GM23338 (cell line): ENCODE measurements around the gene PDIK1L. TPM values are rescaled to one million over a fixed set of nuclear protein-coding genes. Genes with fewer than 3 reads are reported as not detected.

ENCODE experiments used
- ATAC-seq: fragments of 200-7000 bp; cut with Tn5 transposase; 3 replicates; pipeline ENCODE4 v1.9.1; 2020
- DNase-seq: peaks from one replicate; pipeline ENCODE4 v3.0.0-alpha.2; 2015; ENCODE audit warnings: low spot score
- H2AFZ ChIP-seq: fragments of 200-600 bp; sonication (generic); 2 replicates; pipeline ENCODE4 v1.8.0; 2016; ENCODE audit warnings: antibody characterized with exemption, mild to moderate bottlenecking, moderate library complexity
- H3F3A ChIP-seq: fragments of 200-600 bp; sonication (generic); replicated peaks from 2 replicates; pipeline ENCODE4 v1.8.0; 2017; ENCODE audit warnings: antibody characterized with exemption, mixed run types, low read depth
- H3K27ac ChIP-seq: fragments of 200-600 bp; sonication (generic); 2 replicates; pipeline ENCODE4 v1.6.1; 2016; ENCODE audit warnings: low read depth
- H3K27me3 ChIP-seq: fragments of 200-600 bp; sonication (generic); 2 replicates; pipeline ENCODE4 v1.8.0; 2016; ENCODE audit warnings: mild to moderate bottlenecking, mixed run types, moderate library complexity; ENCODE audit not compliant: insufficient read depth
- H3K36me3 ChIP-seq: fragments of 200-600 bp; sonication (generic); 2 replicates; pipeline ENCODE4 v1.8.0; 2016; ENCODE audit warnings: mild to moderate bottlenecking; ENCODE audit not compliant: insufficient read depth
- H3K4me1 ChIP-seq: fragments of 200-600 bp; sonication (generic); 2 replicates; pipeline ENCODE4 v1.8.0; 2016; ENCODE audit warnings: mild to moderate bottlenecking, moderate library complexity; ENCODE audit not compliant: insufficient read depth
- H3K4me2 ChIP-seq: fragments of 200-600 bp; sonication (generic); 2 replicates; pipeline ENCODE4 v1.7.1; 2017; ENCODE audit warnings: mixed run types
- H3K4me3 ChIP-seq: fragments of 200-600 bp; sonication (generic); 2 replicates; pipeline ENCODE4 v1.6.1; 2016; ENCODE audit warnings: mixed run types
- H3K79me2 ChIP-seq: fragments of 200-600 bp; sonication (generic); replicated peaks from 2 replicates; pipeline ENCODE4 v1.8.0; 2017; ENCODE audit warnings: mild to moderate bottlenecking; ENCODE audit not compliant: insufficient read depth
- H3K9me2 ChIP-seq: fragments of 200-600 bp; sonication (generic); 2 replicates; pipeline ENCODE4 v1.8.0; 2017; ENCODE audit not compliant: insufficient read depth
- H4K20me1 ChIP-seq: fragments of 200-600 bp; sonication (generic); replicated peaks from 2 replicates; pipeline ENCODE4 v1.8.0; 2017; ENCODE audit warnings: mild to moderate bottlenecking; ENCODE audit not compliant: insufficient read depth
- H3K27ac Mint-ChIP-seq: 2 replicates; pipeline ENCODE4 v1.8.0; 2020; ENCODE audit warnings: inconsistent platforms, mild to moderate bottlenecking, moderate library complexity, mixed read lengths
- H3K27me3 Mint-ChIP-seq: 3 replicates; pipeline ENCODE4 v1.8.0; 2022; ENCODE audit warnings: low read depth, mild to moderate bottlenecking, moderate library complexity, mixed read lengths, inconsistent platforms; ENCODE audit not compliant: insufficient read depth, poor library complexity
- H3K36me3 Mint-ChIP-seq: 3 replicates; pipeline ENCODE4 v1.8.0; 2021; ENCODE audit warnings: low read depth, mild to moderate bottlenecking, inconsistent platforms, moderate library complexity, mixed read lengths
- H3K4me1 Mint-ChIP-seq: 3 replicates; pipeline ENCODE4 v1.8.0; 2020; ENCODE audit warnings: mild to moderate bottlenecking, inconsistent platforms, mixed read lengths
- H3K4me3 Mint-ChIP-seq: 3 replicates; pipeline ENCODE4 v1.8.0; 2021; ENCODE audit warnings: moderate library complexity, mild to moderate bottlenecking, inconsistent platforms, mixed read lengths
- H3K9me3 Mint-ChIP-seq: 3 replicates; pipeline ENCODE4 v1.8.0; 2020; ENCODE audit warnings: moderate library complexity, mild to moderate bottlenecking, inconsistent platforms, mixed read lengths
- ETS1 ChIP-seq: IDR thresholded peaks from 2 replicates; pipeline ENCODE4 v1.6.1; 2016; ENCODE audit warnings: antibody characterized with exemption
- EZH2 ChIP-seq: fragments of 200-600 bp; sonication (generic); IDR thresholded peaks from one replicate; pipeline ENCODE4 v1.8.0; 2017; ENCODE audit warnings: antibody characterized with exemption, mild to moderate bottlenecking, low read depth; ENCODE audit not compliant: unreplicated experiment
- JUNB ChIP-seq: IDR thresholded peaks from one replicate; pipeline ENCODE4 v1.6.1; 2016; ENCODE audit warnings: antibody characterized with exemption; ENCODE audit not compliant: unreplicated experiment
- NANOG ChIP-seq: IDR thresholded peaks from 2 replicates; pipeline ENCODE4 v1.6.1; 2016; ENCODE audit warnings: antibody characterized with exemption, borderline replicate concordance
- POLR2AphosphoS5 ChIP-seq: IDR thresholded peaks from 2 replicates; pipeline ENCODE4 v1.6.1; 2016; ENCODE audit warnings: antibody characterized with exemption, low read depth
- ZNF114 ChIP-seq: fragments of 250-450 bp; sonication (Bioruptor Pico); IDR thresholded peaks from 2 replicates; pipeline ENCODE4 v1.5.0; 2020; ENCODE audit warnings: mild to moderate bottlenecking, moderate library complexity
- polyA plus RNA-seq: library from polyadenylated mRNA; unstranded; fragments of >200 nt; fragmentation: Nextera tagmentation; extraction: Ambion mirVana; gene quantifications from 2 replicates; pipeline ENCODE4 v1.2.1, GENCODE V29; 2016
- total RNA-seq: library from RNA; depleted of rRNA; stranded (reverse); fragments of >200 nt; shearing (Covaris generic); gene quantifications from 2 replicates; pipeline ENCODE4 v1.2.3, GENCODE V29; 2014

Gene PDIK1L
- total and polyA plus RNA-seq, 2 experiments from 2014 or later, result 1.6 to 3.0 TPM

GRCh38 chr1:26109229-26110164 is 2.1 kb upstream of the PDIK1L start:
- TF ChIP-seq POLR2AphosphoS5, result no peak
- no peak for TF ChIP-seq JUNB
- TF ChIP-seq NANOG, result no peak
- no peak for TF ChIP-seq ETS1
- TF ChIP-seq ZNF114 (CRISPR knock-in tag), result no peak
- TF ChIP-seq EZH2, result no peak
- Histone ChIP-seq H3K4me2 (no peak overlapping the region; the same call in 1 of the 2 replicates), H3K79me2 (no peaks in the 10 kb centered on the region; the same call in 1 of the 2 replicates), H3K36me3 (no peaks in the 10 kb centered on the region), H3K9me2 (no peaks in the 10 kb centered on the region), H4K20me1 (0 out of 2 replicates have a peak, but pooled peaks cover 7% of the 10 kb centered on the region), H2AFZ (no peak overlapping the region), H3F3A (0 out of 2 replicates have a peak, but pooled peaks cover 4% of the 10 kb centered on the region), H3K4me1 (peaks cover 17% of the 10 kb centered on the region), H3K27me3 (peaks cover 16% of the 10 kb centered on the region), H3K4me3 (peak overlapping the region; percentile 98), H3K27ac (no peak overlapping the region)
- DNase-seq, result no peak
- Mint-ChIP-seq H3K27me3 (peaks cover 9% of the 10 kb centered on the region), H3K4me1 (peaks cover 18% of the 10 kb centered on the region), H3K9me3 (no peaks in the 10 kb centered on the region; the same call in 2 of the 3 replicates), H3K27ac (no peak overlapping the region), H3K4me3 (peak overlapping the region; percentile 88), H3K36me3 (peaks cover 4% of the 10 kb centered on the region; the same call in 2 of the 3 replicates)
- ATAC-seq, result no peak

- ATAC-seq (peak; percentile 66), DNase-seq (peak; percentile 87)
- 0 out of 2 replicates have a peak, but pooled peaks cover 4% of the 10 kb centered on the region for H3F3A ChIP-seq
- peak overlapping the region; percentile 88 for H3K4me3 Mint-ChIP-seq
- H3K4me1 Mint-ChIP-seq, result peaks cover 18% of the 10 kb centered on the region
- no peaks in the 10 kb centered on the region for H3K9me2 ChIP-seq
- peak overlapping the region; percentile 89 for H3K4me2 ChIP-seq
- no peaks in the 10 kb centered on the region; the same call in 1 of the 2 replicates for H3K79me2 ChIP-seq
- peaks cover 16% of the 10 kb centered on the region for H3K27me3 ChIP-seq
- H3K36me3 ChIP-seq, result no peaks in the 10 kb centered on the region
- peaks cover 17% of the 10 kb centered on the region for H3K4me1 ChIP-seq
- H3K27me3 Mint-ChIP-seq, result peaks cover 9% of the 10 kb centered on the region
- peak overlapping the region; percentile 98 for H3K4me3 ChIP-seq
- no peaks in the 10 kb centered on the region; the same call in 2 of the 3 replicates for H3K9me3 Mint-ChIP-seq
- H4K20me1 ChIP-seq, result 0 out of 2 replicates have a peak, but pooled peaks cover 7% of the 10 kb centered on the region
- H3K27ac Mint-ChIP-seq, result peak overlapping the region; percentile 57
- H3K36me3 Mint-ChIP-seq, result peaks cover 4% of the 10 kb centered on the region
- H3K27ac ChIP-seq, result peak overlapping the region; percentile 55; the same call in 1 of the 2 replicates
- peak; percentile 47; the same call in 1 of the 2 replicates for TF ChIP-seq POLR2AphosphoS5
- TF ChIP-seq JUNB, result no peak
- peak overlapping the region; percentile 90 for H2AFZ ChIP-seq
Measured at GRCh38 chr1:26110731-26111529, 694 bp upstream of the PDIK1L start.
